BE2C (cell line): Measurements from ENCODE around the gene GALNT17.

Experiments used
- DNase-seq: peaks from one replicate; pipeline ENCODE4 v3.0.0-alpha.2; 2020
- H3K27me3 ChIP-seq: fragments of 250-450 bp; sonication (Bioruptor Pico); 2 replicates; pipeline ENCODE4 v1.5.1; 2020; ENCODE audit warnings: mild to moderate bottlenecking
- H3K36me3 ChIP-seq: fragments of 250-450 bp; sonication (Bioruptor Pico); 2 replicates; pipeline ENCODE4 v1.5.1; 2020; ENCODE audit warnings: mild to moderate bottlenecking
- H3K4me1 ChIP-seq: fragments of 250-450 bp; sonication (Bioruptor Pico); 2 replicates; pipeline ENCODE4 v1.5.1; 2020
- H3K4me3 ChIP-seq: 2 replicates; pipeline ENCODE4 v1.5.1; 2011; ENCODE audit warnings: low read depth, low read length
- H3K9me3 ChIP-seq: fragments of 250-450 bp; sonication (Bioruptor Pico); 2 replicates; pipeline ENCODE4 v1.5.1; 2020
- CTCF ChIP-seq: IDR thresholded peaks from 2 replicates; pipeline ENCODE4 v1.5.1; 2012; ENCODE audit warnings: mild to moderate bottlenecking, low read depth, low read length

GALNT17 gene

GRCh38 chr7:71705901-71706596 is 574.1 kb downstream of the GALNT17 start:
- H3K4me1 ChIP-seq, result no peaks in the 10 kb centered on the region
- no peak for DNase-seq
- H3K9me3 ChIP-seq, result no peaks in the 10 kb centered on the region
- no peak for TF ChIP-seq CTCF
- no peak overlapping the region for H3K4me3 ChIP-seq
- H3K36me3 ChIP-seq, result no peaks in the 10 kb centered on the region
- no peaks in the 10 kb centered on the region for H3K27me3 ChIP-seq

GRCh38 chr7:71706597-71706975 is 574.6 kb downstream of the GALNT17 start:
- no peak for DNase-seq
- Histone ChIP-seq H3K4me1 (no peaks in the 10 kb centered on the region), H3K9me3 (no peaks in the 10 kb centered on the region), H3K36me3 (no peaks in the 10 kb centered on the region), H3K4me3 (no peak overlapping the region), H3K27me3 (no peaks in the 10 kb centered on the region)
- no peak for TF ChIP-seq CTCF

- Histone ChIP-seq H3K36me3 (no peaks in the 10 kb centered on the region), H3K4me3 (no peak overlapping the region), H3K4me1 (no peaks in the 10 kb centered on the region), H3K9me3 (no peaks in the 10 kb centered on the region), H3K27me3 (no peaks in the 10 kb centered on the region)
- no peak for TF ChIP-seq CTCF
- no peak for DNase-seq
Observed at GRCh38 chr7:71707041-71707440, 575.1 kb downstream of the GALNT17 start.

- H3K4me1 ChIP-seq, result no peaks in the 10 kb centered on the region
- TF ChIP-seq CTCF, result no peak
- no peaks in the 10 kb centered on the region for H3K9me3 ChIP-seq
- no peaks in the 10 kb centered on the region for H3K36me3 ChIP-seq
- H3K4me3 ChIP-seq, result no peak overlapping the region
- H3K27me3 ChIP-seq, result no peaks in the 10 kb centered on the region
- no peak for DNase-seq
Observed at GRCh38 chr7:71708710-71709109, 576.8 kb downstream of the GALNT17 start.

GRCh38 chr7:71710442-71710841 is 578.5 kb downstream of the GALNT17 start:
- Histone ChIP-seq H3K4me3 (no peak overlapping the region), H3K27me3 (no peaks in the 10 kb centered on the region), H3K36me3 (no peaks in the 10 kb centered on the region), H3K4me1 (no peaks in the 10 kb centered on the region), H3K9me3 (no peaks in the 10 kb centered on the region)
- no peak for TF ChIP-seq CTCF
- DNase-seq, result no peak

GRCh38 chr7:71712653-71713180 is 580.8 kb downstream of the GALNT17 start:
- Histone ChIP-seq H3K4me1 (no peaks in the 10 kb centered on the region), H3K4me3 (no peak overlapping the region), H3K27me3 (no peaks in the 10 kb centered on the region), H3K36me3 (no peaks in the 10 kb centered on the region), H3K9me3 (no peaks in the 10 kb centered on the region)
- no peak for TF ChIP-seq CTCF
- no peak for DNase-seq
